Activated T-cell treated with anti-CD3 and anti-CD28 coated beads for 4 hours (primary cell): ENCODE measurements around the gene GTF3C4.

ENCODE experiments used
- DNase-seq: peaks from one replicate; pipeline ENCODE4 v3.0.0-alpha.2; 2020

The GTF3C4 gene

DNA sequence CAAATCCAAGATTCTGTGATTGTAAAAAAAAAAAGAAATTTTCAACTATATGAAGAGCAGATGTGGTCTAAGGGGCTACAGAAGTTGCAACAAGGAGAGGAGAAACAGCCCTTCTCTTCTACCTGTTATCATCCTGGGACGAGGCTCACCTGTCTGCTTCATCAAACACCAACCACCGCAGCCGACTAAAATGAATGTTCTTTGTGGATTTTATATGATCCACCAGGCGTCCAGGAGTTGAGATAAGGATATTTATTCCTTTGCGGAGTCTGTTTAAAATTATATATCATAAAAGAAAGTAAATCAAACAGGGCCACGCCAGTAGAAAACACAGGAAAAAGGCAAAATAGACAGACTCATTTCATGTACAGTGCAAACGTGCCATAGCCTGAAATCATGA, 22.0 kb upstream of the GTF3C4 start:
- DNase-seq = no peak

DNA sequence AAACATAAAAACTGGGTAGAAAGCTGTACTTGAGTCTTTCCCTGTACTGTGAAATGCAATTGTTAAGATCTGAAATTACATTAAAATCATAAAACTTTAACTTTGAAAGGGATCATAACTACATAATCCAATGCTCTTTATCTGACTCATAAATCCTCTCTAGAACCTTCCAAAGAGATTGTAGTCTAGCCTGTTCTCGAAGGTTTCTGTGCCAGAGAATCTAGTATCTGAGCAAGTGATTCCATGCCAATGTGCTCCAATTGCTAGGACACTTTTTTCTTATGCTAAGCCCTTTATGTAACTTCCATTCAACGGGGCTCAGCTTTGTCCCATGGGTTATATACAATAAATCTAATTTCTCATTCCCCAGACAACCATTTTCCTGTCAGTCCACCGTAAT, 21.6 kb upstream of the GTF3C4 start:
- no peak for DNase-seq

DNA sequence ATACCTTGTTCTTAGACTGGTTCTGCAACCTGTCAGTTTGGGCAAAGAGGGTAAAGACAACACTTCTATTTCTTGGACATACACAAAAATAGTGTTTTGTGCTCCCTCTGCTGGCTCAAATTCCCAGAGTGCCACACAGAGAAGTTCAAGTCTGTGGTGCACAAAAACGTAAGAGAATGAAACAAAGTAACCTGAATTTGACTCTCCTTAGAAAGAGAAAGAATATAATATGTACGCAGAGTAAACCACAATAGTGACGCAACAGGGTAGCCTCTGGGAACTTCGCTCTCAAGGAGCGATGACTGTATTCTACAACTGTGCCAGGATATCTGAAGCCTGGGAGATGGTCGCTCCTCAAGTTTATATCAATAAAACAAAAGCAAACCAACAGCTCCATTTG, 19.0 kb upstream of the GTF3C4 start:
- no peak for DNase-seq

DNA sequence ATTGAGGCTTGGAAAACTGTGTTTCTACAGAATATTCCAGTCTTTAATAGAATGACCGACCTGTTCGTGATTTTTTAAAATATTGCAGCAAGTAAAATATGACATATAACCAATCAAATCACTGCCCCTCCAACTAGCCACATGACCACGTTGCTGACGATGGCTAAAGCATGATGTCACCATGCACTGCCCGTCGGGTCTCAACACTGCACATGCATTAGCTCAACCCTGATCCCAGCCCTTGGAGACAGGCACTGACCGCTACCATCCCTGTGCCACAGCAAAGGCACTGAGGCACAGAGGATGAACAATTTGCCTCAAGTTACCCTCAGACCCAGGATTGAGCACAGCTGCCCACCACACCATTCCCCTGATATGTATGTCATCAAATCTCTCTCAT, 14.0 kb upstream of the GTF3C4 start:
- DNase-seq = no peak

DNA sequence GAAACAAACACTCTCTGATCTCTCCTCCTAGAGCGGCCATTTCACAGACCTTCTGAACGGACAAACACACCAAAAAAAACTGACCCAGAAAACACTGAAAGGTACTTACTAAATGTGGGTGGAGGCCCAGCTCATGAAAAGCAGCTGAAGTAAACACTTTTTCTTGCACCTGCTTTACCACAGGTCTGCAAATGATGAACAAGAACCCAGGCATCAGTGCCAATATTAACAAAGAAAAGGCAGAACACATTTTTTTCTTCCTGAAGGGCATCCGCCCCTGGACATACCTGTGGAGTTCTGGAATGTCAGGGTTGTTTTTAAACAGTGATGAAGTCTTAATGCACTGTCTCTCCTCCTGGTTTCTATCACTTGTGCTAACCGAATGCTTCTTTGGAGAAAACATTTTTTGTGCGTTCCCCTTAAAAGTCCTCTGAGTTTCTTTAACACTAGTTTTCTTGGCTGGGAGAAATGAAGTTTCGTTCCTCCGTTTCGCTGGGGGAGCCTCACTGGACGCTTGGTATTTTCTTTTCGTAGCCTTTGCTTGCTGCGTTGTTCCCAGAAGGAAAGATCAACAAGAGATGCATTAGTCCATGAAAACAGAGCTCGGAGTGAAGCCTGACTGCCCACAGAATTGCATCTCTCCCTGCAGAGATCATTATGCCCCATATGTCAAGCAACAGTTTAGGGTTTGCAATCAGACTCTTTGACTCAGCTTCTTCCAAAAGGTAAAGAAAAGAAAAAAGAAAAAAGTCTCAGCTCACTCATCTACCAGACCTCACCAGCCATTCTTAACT, 7.9 kb upstream of the GTF3C4 start:
- no peak for DNase-seq

DNA sequence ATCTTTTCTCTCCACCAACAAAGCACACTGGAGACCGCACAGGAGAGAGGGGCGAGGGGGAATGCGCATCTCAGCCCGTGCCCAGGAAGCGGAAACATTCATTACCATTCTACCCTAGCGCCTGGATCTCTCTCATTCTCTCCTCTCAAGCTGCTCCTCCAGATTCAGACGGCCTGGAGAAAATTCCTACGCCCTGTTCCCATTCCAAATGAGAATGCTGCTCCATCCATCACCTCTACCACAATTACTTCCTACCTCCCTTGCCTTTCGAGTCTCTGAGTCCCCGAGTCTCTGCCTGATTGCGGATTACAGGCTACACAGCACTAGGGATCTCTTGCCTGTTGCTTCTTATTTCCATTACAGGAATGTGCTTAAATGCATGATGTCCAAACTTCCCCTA, 7.1 kb upstream of the GTF3C4 start:
- DNase-seq = no peak

DNA sequence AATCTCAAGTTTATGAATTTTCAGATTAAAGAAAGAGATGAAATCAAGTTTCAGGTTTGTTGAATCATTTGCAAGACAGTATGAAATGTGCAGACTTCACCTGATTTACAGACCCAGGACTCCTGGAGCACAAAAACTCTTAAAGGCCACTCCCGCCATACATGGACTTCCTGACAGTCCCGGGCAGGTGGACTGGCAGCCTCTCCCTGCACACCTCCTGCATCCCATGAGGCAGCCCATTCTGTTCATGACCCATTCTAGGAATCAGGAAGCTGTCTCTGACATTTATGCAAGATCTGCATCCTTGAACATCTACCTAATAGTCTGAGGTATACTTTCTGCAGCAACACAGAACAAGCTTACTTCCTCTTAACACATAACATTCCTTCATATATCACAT, 6.4 kb upstream of the GTF3C4 start:
- DNase-seq = no peak

DNA sequence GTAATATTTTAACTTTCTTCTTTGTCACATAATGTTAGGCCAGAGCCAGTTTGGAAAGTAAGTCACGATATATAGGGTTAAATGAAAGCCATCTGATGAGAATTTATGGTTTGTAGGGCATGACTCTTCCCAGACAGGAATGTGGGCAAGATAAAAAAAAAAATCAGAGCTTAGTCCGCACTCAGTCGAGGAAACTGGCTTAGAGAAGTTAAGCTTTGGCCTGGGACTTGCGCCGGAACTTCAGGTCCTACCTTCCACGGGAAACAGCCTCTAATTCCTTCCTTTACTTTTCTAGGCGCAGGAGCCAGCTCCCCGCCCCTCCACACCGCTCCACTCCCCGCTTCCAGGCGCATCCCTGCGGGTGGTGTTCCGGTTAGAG, 956 bp upstream of the GTF3C4 start:
- no peak for DNase-seq

DNA sequence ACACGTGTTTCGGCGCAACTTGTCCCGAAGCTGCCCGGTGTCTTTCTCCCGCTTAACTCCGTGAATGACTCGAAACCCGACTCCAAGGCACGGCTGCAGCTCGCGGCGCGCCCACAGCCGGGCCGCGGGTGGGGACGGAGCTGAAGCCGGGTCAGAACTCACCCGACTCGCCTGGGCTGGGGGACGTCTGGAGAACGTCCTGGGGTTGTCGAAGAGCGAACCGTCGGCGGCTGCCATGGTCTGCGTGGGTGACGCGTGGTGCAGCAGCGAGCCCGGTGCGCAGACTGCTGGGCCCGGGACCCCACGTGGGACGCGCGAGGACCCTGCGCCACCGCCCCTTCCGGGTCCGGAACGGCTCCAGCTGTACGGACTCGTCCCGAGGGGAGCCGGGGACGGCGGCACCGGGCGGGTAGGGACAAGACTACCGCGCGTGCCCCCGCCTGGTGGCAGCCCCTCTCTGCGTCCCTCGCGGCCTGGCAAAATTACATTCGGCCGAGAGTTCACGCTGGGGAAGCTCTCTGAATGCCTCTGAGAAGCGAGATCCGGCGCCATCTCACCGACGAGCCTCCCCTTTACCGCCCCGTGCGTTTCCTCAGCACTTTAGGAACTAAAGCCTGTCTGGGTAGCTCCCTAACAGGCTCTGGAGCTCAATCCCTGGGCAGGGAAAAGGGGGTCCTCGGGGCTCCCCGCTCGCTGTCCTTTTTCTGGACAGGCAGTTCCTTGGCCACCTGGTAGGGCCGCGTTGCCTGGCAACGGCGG, 387 bp upstream of the GTF3C4 start, which contains the start of gene DDX31:
Gene DDX31, minus strand, starts transcription at position 286 of the 759 bp plus-strand sequence. Its CDS starts 49 bp downstream, at position 237.
- peak; percentile 82 for DNase-seq

DNA sequence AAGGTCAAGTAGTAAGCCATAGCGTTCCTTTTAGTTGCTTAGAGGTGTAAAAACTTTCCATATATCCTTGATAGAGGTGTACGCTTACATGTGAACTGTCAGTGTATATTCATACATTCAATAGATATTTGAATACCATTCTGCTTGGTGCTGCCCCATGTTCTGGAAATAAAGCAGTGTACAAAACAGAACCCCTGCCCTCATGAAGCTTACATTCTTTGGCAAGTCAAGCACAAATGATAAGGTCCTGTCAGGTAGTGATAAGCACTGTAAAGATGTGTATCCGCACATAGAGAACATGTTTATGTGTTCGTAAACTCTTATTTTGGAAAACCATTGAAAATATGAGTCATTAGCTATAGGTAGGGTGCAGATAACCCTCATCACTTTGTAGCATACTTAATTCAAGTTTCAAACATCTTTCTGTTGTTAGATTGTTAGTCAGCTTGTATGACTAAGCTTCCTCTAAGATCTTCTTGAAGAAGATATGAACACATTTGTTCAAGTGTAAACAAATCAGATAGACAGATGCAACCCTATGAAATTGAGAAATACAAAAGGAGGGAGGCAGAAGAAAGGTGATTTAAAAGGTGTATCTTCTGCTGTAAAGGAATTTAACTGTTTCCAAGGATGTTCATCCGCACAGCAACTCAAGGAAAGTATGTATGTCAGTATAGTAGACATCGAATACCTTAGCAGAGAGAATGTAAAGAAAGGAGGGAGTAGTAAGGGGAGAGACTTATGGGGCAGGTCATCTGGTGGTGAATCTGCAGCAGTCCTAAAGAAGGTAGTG, 1.6 kb downstream of the GTF3C4 start:
- no peak for DNase-seq

DNA sequence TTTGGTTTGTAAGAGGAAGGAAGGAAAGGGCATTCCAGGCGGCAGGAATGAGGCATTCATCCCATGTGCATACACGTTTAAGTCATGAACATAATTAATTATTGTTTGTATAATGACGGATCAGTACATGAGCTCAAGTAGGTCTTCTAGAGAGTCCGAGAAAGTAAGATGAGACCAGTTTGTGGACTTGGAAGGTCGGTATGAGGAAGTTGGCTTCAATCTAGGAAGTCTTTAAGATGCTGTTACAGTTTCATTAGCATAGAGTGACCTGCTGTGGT, 2.1 kb downstream of the GTF3C4 start:
- no peak for DNase-seq

DNA sequence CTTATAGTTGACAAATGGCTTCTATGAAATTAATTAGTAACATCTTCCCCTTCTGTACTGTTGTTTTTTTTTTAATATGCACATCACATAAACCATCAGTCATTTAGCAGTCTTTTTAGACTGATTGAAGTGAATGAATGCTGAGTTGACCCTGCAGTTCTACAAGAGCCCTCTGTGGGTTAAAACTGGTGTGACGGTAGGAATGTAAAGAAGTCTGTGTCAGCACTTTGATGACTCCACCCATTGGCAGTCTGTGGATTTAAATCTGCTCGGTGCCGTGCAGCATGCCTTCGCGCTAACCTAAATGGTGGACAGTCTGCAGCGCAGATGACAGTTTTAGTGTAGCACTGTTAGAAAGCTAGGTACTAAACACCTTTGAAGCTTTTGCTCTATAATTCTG, 3.1 kb downstream of the GTF3C4 start:
- no peak for DNase-seq

DNA sequence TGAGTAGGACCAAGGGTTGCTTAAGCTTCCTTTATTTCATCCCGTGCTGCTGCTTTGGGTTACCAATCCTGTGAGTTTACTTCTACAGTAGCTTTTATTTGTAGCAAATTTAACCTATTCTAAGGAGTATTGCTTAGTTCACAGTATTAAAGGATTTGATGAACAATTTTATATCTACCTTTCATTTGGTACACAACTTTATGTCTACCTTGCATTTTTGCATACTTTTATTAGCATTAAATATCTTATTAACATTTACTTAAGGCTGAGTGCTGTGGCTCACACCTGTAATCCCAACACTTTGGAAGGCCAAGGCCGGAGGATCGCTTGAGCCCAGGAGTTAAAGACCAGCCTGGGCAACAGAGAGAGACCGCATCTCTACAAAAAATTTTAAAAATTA, 4.2 kb downstream of the GTF3C4 start:
- DNase-seq = no peak

DNA sequence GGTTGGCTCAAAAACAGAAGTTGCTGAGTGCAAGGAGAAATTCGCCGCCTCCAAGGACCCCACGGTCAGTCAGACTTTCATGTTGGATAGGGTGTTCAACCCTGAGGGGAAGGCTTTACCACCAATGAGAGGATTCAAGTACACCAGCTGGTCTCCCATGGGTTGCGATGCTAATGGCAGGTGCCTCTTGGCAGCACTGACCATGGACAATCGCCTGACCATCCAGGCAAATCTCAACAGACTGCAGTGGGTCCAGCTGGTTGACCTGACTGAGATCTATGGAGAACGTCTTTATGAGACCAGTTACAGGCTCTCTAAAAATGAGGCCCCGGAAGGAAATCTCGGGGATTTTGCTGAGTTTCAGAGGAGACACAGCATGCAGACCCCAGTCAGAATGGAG, 7.7 kb downstream of the GTF3C4 start:
- no peak for DNase-seq

DNA sequence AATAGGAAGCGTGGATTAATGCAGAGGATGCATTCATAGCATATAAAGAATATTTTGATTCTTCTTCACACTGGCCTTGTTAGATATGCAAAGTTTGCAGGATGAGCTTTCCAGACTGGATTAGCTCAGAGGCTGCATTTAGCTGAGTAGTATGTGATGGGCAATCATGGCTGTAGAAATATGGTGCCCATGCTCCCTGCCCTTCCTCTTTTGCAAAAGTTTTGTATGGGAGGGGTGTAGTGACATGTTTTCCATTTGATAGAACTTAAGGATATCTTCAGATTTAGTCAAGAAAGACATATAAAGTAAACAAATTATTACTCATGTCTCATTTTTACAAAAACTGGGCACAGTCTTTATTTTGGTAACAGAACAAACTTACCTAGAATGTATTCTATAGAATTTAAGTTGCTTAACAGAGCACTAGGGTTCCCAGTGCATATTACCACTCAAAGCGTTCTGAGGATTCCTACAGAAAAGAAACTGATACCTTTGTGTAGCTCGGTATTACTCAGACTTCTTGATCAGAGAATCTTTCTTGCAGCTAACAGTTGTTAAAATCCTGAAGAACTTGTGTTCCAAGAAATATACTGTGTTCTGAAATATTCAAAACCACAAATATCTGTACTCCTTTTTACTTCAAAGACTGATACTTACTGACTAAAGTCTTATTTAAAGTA, 9.8 kb downstream of the GTF3C4 start:
- no peak for DNase-seq

DNA sequence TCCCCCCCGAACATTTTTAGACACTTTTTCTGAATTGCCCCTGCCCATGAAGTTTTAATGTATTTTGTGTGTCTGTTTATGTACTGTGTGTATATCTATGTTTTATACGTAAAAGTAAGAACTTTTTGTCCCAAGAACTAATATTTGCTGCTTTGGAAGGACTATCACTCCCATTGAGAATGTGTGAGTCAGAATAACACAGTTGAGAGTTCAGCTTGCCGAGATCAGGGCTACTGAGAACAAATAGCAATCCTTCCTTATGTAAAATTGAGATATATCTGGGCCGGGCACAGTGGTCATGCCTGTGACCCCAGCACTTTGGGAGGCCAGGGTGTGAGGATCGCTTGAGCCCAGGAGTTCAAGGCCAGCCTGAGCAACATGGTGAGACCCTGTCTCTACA, 11.3 kb downstream of the GTF3C4 start:
- no peak for DNase-seq

DNA sequence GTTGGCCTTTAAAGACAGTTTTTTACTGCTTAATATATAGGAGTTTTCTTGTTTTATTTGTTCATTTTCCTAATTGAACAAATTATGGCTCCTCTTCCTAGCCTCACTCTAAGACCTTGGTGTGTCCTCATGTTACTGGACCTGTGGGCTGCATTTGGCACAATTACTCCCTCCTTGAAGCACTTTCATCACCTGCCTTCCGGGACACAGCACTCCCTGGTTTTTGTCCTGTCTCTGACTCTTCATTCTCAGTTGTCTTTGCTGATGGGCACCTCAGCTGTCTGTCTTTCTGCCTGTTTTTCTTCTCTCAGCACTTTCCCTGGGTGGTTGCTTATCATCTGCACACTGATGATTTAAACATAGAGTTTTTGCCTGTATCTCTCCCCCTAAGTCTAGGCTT, 13.6 kb downstream of the GTF3C4 start:
- no peak for DNase-seq

DNA sequence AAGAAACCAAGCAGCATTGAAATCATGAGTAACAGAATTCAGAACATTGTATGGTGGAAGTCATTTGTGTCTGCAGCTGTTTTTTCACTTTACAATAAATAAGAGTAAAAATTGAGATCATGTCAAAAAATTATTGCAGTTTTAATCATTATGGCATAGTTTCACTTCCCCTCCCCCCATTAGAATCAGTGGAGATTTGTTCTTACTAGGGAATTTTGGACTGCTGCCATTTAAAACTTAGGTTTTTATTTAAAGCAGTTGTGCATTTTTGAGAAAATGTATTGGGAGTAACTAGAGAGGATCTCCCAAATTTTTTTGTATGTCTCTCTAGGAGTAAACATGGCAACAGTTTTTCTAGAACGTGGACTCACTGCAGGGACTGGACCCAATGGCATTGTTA, 20.4 kb downstream of the GTF3C4 start:
- DNase-seq = no peak

DNA sequence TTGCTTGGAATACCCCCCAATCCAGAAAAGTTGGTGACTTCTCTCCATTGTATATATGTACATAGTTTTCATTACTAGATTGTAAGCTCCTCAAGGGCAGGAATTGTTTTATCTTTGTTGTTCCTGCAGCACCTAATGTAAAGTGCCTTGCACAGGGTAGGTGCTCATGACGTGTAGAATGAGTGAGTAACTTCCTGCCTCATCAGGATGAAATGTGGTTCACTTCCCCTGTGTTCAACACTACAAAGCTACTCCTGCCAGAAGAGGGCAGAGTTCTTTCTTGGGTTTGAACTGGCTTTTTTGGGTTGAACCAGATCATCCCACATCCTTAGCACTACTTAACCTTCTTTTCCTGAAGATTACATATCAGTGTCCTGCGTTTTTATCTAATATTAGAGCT, 23.9 kb downstream of the GTF3C4 start:
- peak; percentile 17 for DNase-seq

DNA sequence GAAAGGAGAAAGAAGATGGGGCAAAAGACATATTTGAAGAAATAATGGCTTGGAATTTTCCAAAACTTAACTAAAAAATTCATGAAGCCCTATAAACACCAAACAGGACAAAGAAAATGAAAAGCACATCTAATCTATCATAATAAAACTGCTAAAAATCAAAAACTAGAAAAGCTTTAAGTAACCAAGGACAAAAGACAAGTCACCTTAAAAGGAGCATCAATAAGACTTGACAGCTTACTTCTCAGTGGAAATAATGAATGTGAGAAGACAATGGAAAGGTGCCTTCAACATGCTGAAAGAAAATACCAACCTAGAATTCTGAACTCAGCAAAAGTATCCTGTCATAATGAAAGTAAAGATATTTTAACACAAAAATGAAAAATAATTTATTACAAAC, 27.0 kb downstream of the GTF3C4 start:
- no peak for DNase-seq

DNA sequence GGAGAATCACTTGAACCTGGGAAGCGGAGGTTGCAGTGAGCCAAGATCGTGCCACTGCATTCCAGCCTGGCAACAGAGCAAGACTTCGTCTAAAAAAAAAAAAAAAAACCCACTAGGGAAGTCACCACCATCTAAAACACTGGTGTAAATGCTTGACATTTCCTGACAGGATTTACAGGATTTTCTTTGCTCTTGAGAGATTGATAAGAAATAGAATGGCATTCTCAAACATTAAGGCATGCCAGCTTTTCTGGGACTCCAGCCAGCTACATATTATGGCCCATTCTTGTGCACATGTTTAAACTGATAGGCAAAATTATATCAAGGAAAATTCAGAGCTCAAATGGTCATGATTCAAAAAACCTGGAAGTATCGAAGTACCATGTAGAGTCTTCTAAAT, 28.7 kb downstream of the GTF3C4 start:
- DNase-seq = no peak

DNA sequence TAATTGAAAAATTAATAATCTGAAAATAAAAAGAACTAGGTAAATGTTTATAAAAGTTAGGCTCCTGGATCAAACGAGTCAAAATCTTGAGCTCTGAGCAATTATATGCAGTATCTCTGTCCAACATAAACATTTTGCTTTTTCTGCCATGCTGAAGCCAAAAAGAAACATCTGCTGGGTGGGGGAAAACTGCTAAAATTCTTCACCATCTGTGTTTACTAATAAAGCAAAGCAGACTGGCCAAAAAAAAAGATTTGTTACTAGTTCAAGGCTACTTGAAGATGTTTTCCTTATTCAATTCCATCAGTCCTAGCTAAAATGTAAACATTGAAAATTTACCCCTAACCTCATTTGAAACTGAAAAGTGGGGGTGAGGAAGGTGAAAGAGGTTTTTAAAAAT, 29.7 kb downstream of the GTF3C4 start:
- no peak for DNase-seq

DNA sequence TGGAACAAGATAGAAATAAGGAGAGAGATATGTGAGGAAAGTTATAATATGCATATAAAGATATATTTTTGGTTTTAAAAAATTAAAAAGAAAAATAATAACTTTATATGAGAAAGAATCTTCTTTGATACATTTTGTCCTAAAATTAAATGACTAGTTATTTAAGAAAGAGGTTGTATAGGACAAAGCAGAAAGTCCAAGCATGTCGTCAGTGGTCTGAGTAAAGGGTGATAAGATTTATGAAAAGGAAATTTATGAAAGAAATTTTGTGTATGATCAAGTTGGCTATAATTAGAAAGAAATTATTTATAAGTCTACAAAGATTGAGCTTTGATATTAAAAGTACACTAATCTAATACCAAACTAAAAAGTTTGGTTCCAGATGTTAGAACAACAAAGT, 32.0 kb downstream of the GTF3C4 start:
- no peak for DNase-seq
